Endothelial cell of hepatic sinusoid (primary cell): ENCODE data around the gene ZNF333.

Experiments used
- in situ Hi-C: cut with HindIII; loops from 2 replicates; pipeline ENCODE4 v1.10.0; 2017; ENCODE audit warnings: low sequenced_read_pairs

Gene ZNF333

GRCh38 chr19:14694641-14695266, 4.9 kb downstream of the ZNF333 start:
- in situ Hi-C loops, result no loop called here

GRCh38 chr19:14695471-14695870, 5.6 kb downstream of the ZNF333 start:
- in situ Hi-C loops, result no loop called here

- in situ Hi-C loops, result no loop called here
Measured at GRCh38 chr19:14699641-14700040, 9.8 kb downstream of the ZNF333 start.

GRCh38 chr19:14700711-14701375, 11.0 kb downstream of the ZNF333 start:
- in situ Hi-C loops, result no loop called here

- in situ Hi-C loops, result no loop called here
Measured at GRCh38 chr19:14703833-14704232, 14.0 kb downstream of the ZNF333 start.

- in situ Hi-C loops, result no loop called here
Measured at GRCh38 chr19:14704450-14704849, 14.6 kb downstream of the ZNF333 start.

GRCh38 chr19:14715841-14716240, 26.0 kb downstream of the ZNF333 start:
- in situ Hi-C loops, result no loop called here

- in situ Hi-C loops, result no loop called here
Measured at GRCh38 chr19:14718522-14719116, 28.8 kb downstream of the ZNF333 start.

GRCh38 chr19:14719162-14719561, 29.3 kb downstream of the ZNF333 start:
- in situ Hi-C loops, result no loop called here

- in situ Hi-C loops, result no loop called here
Measured at GRCh38 chr19:14722127-14722526, 32.3 kb downstream of the ZNF333 start.

GRCh38 chr19:14728595-14728994, 38.7 kb downstream of the ZNF333 start:
- in situ Hi-C loops, result no loop called here

- in situ Hi-C loops, result no loop called here
Measured at GRCh38 chr19:14731200-14731599, 41.4 kb downstream of the ZNF333 start.

GRCh38 chr19:14732510-14732909, 42.7 kb downstream of the ZNF333 start:
- in situ Hi-C loops, result no loop called here

GRCh38 chr19:14733574-14733973, 43.7 kb downstream of the ZNF333 start:
- in situ Hi-C loops, result no loop called here

- in situ Hi-C loops, result no loop called here
Measured at GRCh38 chr19:14735915-14736314, 46.1 kb downstream of the ZNF333 start.

- in situ Hi-C loops, result no loop called here
Measured at GRCh38 chr19:14746886-14747285, 57.0 kb downstream of the ZNF333 start.

GRCh38 chr19:14748601-14749000, 58.8 kb downstream of the ZNF333 start:
- in situ Hi-C loops, result no loop called here

- in situ Hi-C loops, result no loop called here
Measured at GRCh38 chr19:14758816-14759215, 69.0 kb downstream of the ZNF333 start.

GRCh38 chr19:14761607-14762006, 71.8 kb downstream of the ZNF333 start:
- in situ Hi-C loops, result no loop called here

GRCh38 chr19:14762111-14762510, 72.3 kb downstream of the ZNF333 start:
- in situ Hi-C loops, result no loop called here

- in situ Hi-C loops, result no loop called here
Measured at GRCh38 chr19:14763497-14764145, 73.8 kb downstream of the ZNF333 start.

GRCh38 chr19:14764401-14764800, 74.6 kb downstream of the ZNF333 start:
- in situ Hi-C loops, result no loop called here
